Hepatocyte (in vitro differentiated cells): ENCODE results near the gene VPS37C.

ENCODE experiments used
- EZH2 ChIP-seq: fragments of 200-600 bp; sonication (generic); IDR thresholded peaks from 2 replicates; pipeline ENCODE4 v1.6.1; 2016; ENCODE audit warnings: antibody characterized with exemption, mild to moderate bottlenecking, borderline replicate concordance
- TF ChIP-seq, protein P1 (sequence below): fragments of 200-600 bp; sonication (generic); IDR thresholded peaks from 2 replicates; pipeline ENCODE4 v1.5.1; 2016; ENCODE audit warnings: antibody characterized with exemption, mild to moderate bottlenecking; ENCODE audit not compliant: poor library complexity

DNA sequence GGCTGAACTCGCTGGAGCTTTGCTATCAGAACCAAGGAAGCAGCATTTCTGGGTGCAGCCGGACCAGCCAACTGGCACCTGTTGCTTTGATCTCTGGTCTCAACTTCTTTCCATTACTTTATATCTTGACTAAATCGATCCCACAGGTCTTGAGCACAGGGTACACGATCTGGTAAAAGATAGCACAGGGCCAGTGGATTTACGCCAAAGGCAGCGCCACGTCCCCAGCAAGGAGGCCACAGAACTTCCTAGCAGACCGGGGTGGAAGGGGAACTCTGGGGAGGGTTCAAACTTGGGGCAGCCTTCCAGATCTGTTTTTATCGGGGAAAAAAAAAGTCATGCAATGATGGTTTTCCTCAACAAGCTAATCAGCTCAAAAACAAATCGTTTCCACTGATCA is 14.0 kb downstream of the VPS37C start:
- TF ChIP-seq, protein P1, sequence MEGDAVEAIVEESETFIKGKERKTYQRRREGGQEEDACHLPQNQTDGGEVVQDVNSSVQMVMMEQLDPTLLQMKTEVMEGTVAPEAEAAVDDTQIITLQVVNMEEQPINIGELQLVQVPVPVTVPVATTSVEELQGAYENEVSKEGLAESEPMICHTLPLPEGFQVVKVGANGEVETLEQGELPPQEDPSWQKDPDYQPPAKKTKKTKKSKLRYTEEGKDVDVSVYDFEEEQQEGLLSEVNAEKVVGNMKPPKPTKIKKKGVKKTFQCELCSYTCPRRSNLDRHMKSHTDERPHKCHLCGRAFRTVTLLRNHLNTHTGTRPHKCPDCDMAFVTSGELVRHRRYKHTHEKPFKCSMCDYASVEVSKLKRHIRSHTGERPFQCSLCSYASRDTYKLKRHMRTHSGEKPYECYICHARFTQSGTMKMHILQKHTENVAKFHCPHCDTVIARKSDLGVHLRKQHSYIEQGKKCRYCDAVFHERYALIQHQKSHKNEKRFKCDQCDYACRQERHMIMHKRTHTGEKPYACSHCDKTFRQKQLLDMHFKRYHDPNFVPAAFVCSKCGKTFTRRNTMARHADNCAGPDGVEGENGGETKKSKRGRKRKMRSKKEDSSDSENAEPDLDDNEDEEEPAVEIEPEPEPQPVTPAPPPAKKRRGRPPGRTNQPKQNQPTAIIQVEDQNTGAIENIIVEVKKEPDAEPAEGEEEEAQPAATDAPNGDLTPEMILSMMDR: no peak
- TF ChIP-seq EZH2: no peak
